H9 (cell line): ENCODE results near the gene PGAM1. TPM values are rescaled to one million over a fixed set of nuclear protein-coding genes. Genes with fewer than 3 reads are reported as not detected.

Experiments
- DNase-seq: peaks from one replicate; pipeline ENCODE4 v3.0.0-alpha.2; 2017
- H2AFZ ChIP-seq: one replicate; pipeline ENCODE4 v1.6.1; 2013; ENCODE audit warnings: mild to moderate bottlenecking, low read length, control low read depth, moderate library complexity
- H2AK5ac ChIP-seq: 2 replicates; pipeline ENCODE4 v1.6.1; 2013; ENCODE audit warnings: low read length, control low read depth, mixed read lengths; ENCODE audit not compliant: insufficient read length
- H2BK120ac ChIP-seq: one replicate; pipeline ENCODE4 v1.6.1; 2013; ENCODE audit warnings: low read depth, mild to moderate bottlenecking, low read length, control low read depth, inconsistent platforms; ENCODE audit not compliant: poor library complexity, severe bottlenecking
- H2BK12ac ChIP-seq: 2 replicates; pipeline ENCODE4 v1.6.1; 2013; ENCODE audit warnings: low read length, control low read depth, mixed read lengths, low read depth; ENCODE audit not compliant: insufficient read length
- H2BK15ac ChIP-seq: 2 replicates; pipeline ENCODE4 v1.6.1; 2013; ENCODE audit warnings: low read depth, low read length, control low read depth
- H2BK20ac ChIP-seq: one replicate; pipeline ENCODE4 v1.6.1; 2013; ENCODE audit warnings: low read depth, mild to moderate bottlenecking, low read length, control low read depth, inconsistent platforms; ENCODE audit not compliant: poor library complexity, severe bottlenecking
- H2BK5ac ChIP-seq: 2 replicates; pipeline ENCODE4 v1.6.1; 2013; ENCODE audit warnings: low read length, control low read depth, mixed read lengths; ENCODE audit not compliant: insufficient read length
- H3K14ac ChIP-seq: 2 replicates; pipeline ENCODE4 v1.6.1; 2013; ENCODE audit warnings: low read length, control low read depth; ENCODE audit not compliant: insufficient read depth
- H3K18ac ChIP-seq: 2 replicates; pipeline ENCODE4 v1.6.1; 2013; ENCODE audit warnings: low read depth, mild to moderate bottlenecking, mixed read lengths, low read length, control low read depth; ENCODE audit not compliant: insufficient read length
- H3K23ac ChIP-seq: 2 replicates; pipeline ENCODE4 v1.6.1; 2013; ENCODE audit warnings: low read length, control low read depth, mixed read lengths, low read depth; ENCODE audit not compliant: insufficient read length
- H3K23me2 ChIP-seq: 2 replicates; pipeline ENCODE4 v1.6.1; 2013; ENCODE audit warnings: low read depth, mild to moderate bottlenecking, mixed read lengths, low read length, control low read depth; ENCODE audit not compliant: insufficient read length, poor library complexity, severe bottlenecking
- H3K27ac ChIP-seq: 2 replicates; pipeline ENCODE4 v1.5.1; 2013; ENCODE audit warnings: low read length, control low read depth, mixed read lengths, low read depth; ENCODE audit not compliant: insufficient read length
- H3K27me3 ChIP-seq: 2 replicates; pipeline ENCODE4 v1.6.1; 2013; ENCODE audit warnings: low read length, control low read depth, inconsistent platforms; ENCODE audit not compliant: insufficient read depth
- H3K4ac ChIP-seq: 2 replicates; pipeline ENCODE4 v1.6.1; 2013; ENCODE audit warnings: low read depth, mild to moderate bottlenecking, control low read depth, inconsistent platforms, low read length, moderate library complexity
- H3K4me1 ChIP-seq: 2 replicates; pipeline ENCODE4 v1.6.1; 2013; ENCODE audit warnings: low read length, control low read depth, inconsistent platforms; ENCODE audit not compliant: insufficient read depth
- H3K4me2 ChIP-seq: 2 replicates; pipeline ENCODE4 v1.6.1; 2013; ENCODE audit warnings: low read length, control low read depth, mixed read lengths; ENCODE audit not compliant: insufficient read length, insufficient read depth
- H3K56ac ChIP-seq: 2 replicates; pipeline ENCODE4 v1.6.1; 2013; ENCODE audit warnings: low read depth, mild to moderate bottlenecking, mixed read lengths, low read length, control low read depth; ENCODE audit not compliant: insufficient read length
- H3K79me1 ChIP-seq: 2 replicates; pipeline ENCODE4 v1.6.1; 2013; ENCODE audit warnings: low read depth, mild to moderate bottlenecking, moderate library complexity, low read length, control low read depth, inconsistent platforms; ENCODE audit not compliant: insufficient read depth, poor library complexity, severe bottlenecking
- H3K79me2 ChIP-seq: 2 replicates; pipeline ENCODE4 v1.6.1; 2013; ENCODE audit warnings: low read length, control low read depth, inconsistent platforms; ENCODE audit not compliant: insufficient read depth
- H3K9ac ChIP-seq: 2 replicates; pipeline ENCODE4 v1.6.1; 2013; ENCODE audit warnings: low read length, control low read depth, mixed read lengths; ENCODE audit not compliant: insufficient read length; ENCODE audit errors: extremely low read depth
- H3K9me3 ChIP-seq: one replicate; pipeline ENCODE4 v1.6.1; 2013; ENCODE audit warnings: low read depth, low read length, inconsistent platforms; ENCODE audit not compliant: control insufficient read depth
- H3T11ph ChIP-seq: one replicate; pipeline ENCODE4 v1.6.1; 2013; ENCODE audit warnings: mild to moderate bottlenecking, low read length, control low read depth, inconsistent platforms
- H4K20me1 ChIP-seq: one replicate; pipeline ENCODE4 v1.6.1; 2013; ENCODE audit not compliant: control insufficient read depth, insufficient read length, insufficient read depth
- H4K5ac ChIP-seq: 2 replicates; pipeline ENCODE4 v1.6.1; 2013; ENCODE audit warnings: low read depth, mild to moderate bottlenecking, mixed read lengths, low read length, control low read depth; ENCODE audit not compliant: insufficient read length
- H4K8ac ChIP-seq: replicated peaks from 2 replicates; pipeline ENCODE4 v1.6.1; 2013; ENCODE audit warnings: low read length, control low read depth, mixed read lengths, low read depth; ENCODE audit not compliant: insufficient read length
- H4K91ac ChIP-seq: 2 replicates; pipeline ENCODE4 v1.6.1; 2013; ENCODE audit warnings: low read depth, mild to moderate bottlenecking, moderate library complexity, mixed read lengths, low read length, control low read depth; ENCODE audit not compliant: insufficient read length
- H3K27ac Mint-ChIP-seq, 3 experiments: 2 replicates in 2 of 3; 3 replicates in 1 of 3; pipeline ENCODE4 v1.8.0; 2020 to 2021; ENCODE audit warnings: mixed read lengths in 3 of 3, mild to moderate bottlenecking in 1 of 3, moderate library complexity in 1 of 3
- H3K27me3 Mint-ChIP-seq: 2 replicates; pipeline ENCODE4 v1.8.0; 2021; ENCODE audit warnings: low read depth, mild to moderate bottlenecking, moderate library complexity, mixed read lengths
- H3K36me3 Mint-ChIP-seq, 3 experiments: 2 replicates in 2 of 3; 3 replicates in 1 of 3; pipeline ENCODE4 v1.8.0; 2020 to 2021; ENCODE audit warnings: low read depth in 3 of 3, mixed read lengths in 3 of 3; ENCODE audit not compliant: insufficient read depth in 1 of 3
- H3K4me1 Mint-ChIP-seq, 2 experiments: 2 replicates each; pipeline ENCODE4 v1.8.0; 2020; ENCODE audit warnings: mixed read lengths in 2 of 2
- H3K4me3 Mint-ChIP-seq, 2 experiments: 2 replicates in 1 of 2; 3 replicates in 1 of 2; pipeline ENCODE4 v1.8.0; 2020 to 2021; ENCODE audit warnings: mild to moderate bottlenecking in 2 of 2, mixed read lengths in 2 of 2, moderate library complexity in 1 of 2
- H3K9me3 Mint-ChIP-seq, 2 experiments: 2 replicates in 1 of 2; 3 replicates in 1 of 2; pipeline ENCODE4 v1.8.0; 2020; ENCODE audit warnings: mild to moderate bottlenecking in 2 of 2, mixed read lengths in 2 of 2, moderate library complexity in 1 of 2
- WGBS: extraction: QIAGEN DNeasy Blood & Tissue Kit; methylation state at CpG from one replicate; pipeline ENCODE4 v1.1.7; 2013; ENCODE audit warnings: missing lambda C conversion rate, low lambda C conversion rate, mixed read lengths; ENCODE audit not compliant: insufficient read length; ENCODE audit errors: extremely low coverage; 5-methylcytosine and 5-hydroxymethylcytosine counted together
- total RNA-seq: library from RNA; stranded (reverse); gene quantifications from 2 replicates; pipeline ENCODE4 v1.2.1, GENCODE V29; 2021
- TF ChIP-seq, protein P1 (sequence below): fragments of 200-600 bp; sonication (generic); conservative IDR thresholded peaks from 3 replicates; pipeline ENCODE4 v1.8.0; 2021; ENCODE audit warnings: antibody characterized with exemption, mild to moderate bottlenecking

The PGAM1 gene
- total RNA-seq, 1 experiment from 2014 or later: 932 TPM

DNA sequence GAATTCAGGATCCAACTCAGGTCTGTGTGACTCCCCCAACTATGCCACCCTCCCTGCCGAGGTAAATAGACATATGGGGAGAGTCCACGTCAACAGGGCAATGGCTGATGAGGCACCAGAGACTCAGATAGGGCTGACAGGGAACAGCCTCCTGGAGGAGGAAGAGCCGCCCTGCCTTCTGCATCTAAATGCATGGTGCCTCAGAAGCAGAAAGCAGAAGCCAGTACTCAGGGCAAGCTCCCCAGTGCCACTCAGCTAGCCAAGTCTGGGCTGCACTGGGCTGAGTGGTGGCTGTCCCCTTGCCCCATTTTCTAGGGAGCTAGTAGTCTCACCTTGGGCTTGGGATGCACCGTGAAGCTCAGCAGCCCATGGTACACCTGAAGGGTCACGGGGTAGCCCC is 35.9 kb upstream of the PGAM1 start:
- Histone ChIP-seq H2AFZ (no peak overlapping the region), H3K4me2 (no peak overlapping the region), H4K8ac (no peak overlapping the region), H2AK5ac (no peak overlapping the region), H2BK20ac (no peak overlapping the region), H3K27ac (no peak overlapping the region), H3K14ac (no peak overlapping the region), H3K9me3 (no peaks in the 10 kb centered on the region), H3K23me2 (no peaks in the 10 kb centered on the region), H3K56ac (no peak overlapping the region), H3K4me1 (no peaks in the 10 kb centered on the region), H3K27me3 (no peaks in the 10 kb centered on the region), H3K23ac (no peak overlapping the region), H3K4ac (no peak overlapping the region), H3K79me1 (no peaks in the 10 kb centered on the region), H4K5ac (no peak overlapping the region), H2BK15ac (no peak overlapping the region), H2BK120ac (no peak overlapping the region), H3T11ph (no peak overlapping the region), H4K91ac (no peak overlapping the region), H2BK12ac (no peak overlapping the region), H3K9ac (no peak overlapping the region), H2BK5ac (no peak overlapping the region), H3K79me2 (no peaks in the 10 kb centered on the region), H3K18ac (no peak overlapping the region), H4K20me1 (no peaks in the 10 kb centered on the region)
- no peak overlapping the region for H3K27ac Mint-ChIP-seq
- no peak overlapping the region for H3K4me3 Mint-ChIP-seq
- TF ChIP-seq, protein P1, sequence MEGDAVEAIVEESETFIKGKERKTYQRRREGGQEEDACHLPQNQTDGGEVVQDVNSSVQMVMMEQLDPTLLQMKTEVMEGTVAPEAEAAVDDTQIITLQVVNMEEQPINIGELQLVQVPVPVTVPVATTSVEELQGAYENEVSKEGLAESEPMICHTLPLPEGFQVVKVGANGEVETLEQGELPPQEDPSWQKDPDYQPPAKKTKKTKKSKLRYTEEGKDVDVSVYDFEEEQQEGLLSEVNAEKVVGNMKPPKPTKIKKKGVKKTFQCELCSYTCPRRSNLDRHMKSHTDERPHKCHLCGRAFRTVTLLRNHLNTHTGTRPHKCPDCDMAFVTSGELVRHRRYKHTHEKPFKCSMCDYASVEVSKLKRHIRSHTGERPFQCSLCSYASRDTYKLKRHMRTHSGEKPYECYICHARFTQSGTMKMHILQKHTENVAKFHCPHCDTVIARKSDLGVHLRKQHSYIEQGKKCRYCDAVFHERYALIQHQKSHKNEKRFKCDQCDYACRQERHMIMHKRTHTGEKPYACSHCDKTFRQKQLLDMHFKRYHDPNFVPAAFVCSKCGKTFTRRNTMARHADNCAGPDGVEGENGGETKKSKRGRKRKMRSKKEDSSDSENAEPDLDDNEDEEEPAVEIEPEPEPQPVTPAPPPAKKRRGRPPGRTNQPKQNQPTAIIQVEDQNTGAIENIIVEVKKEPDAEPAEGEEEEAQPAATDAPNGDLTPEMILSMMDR: no peak
- H3K9me3 Mint-ChIP-seq: no peaks in the 10 kb centered on the region
- H3K4me1 Mint-ChIP-seq: no peaks in the 10 kb centered on the region
- no CpG with 5 or more reads among the region's 5 CpGs for WGBS
- no peak for DNase-seq
- peaks cover 51 to 73% (median 65%) of the 10 kb centered on the region in 3 experiments; a peak in 6 of 7 replicates for H3K36me3 Mint-ChIP-seq
- no peaks in the 10 kb centered on the region for H3K27me3 Mint-ChIP-seq
